ENCODE measurements around the gene AMZ2. TPM values are rescaled to one million over a fixed set of nuclear protein-coding genes. Genes with fewer than 3 reads are reported as not detected.
"Not testable (repeated sequence)": the region's sequence is repeated elsewhere in the genome, so short reads cannot be mapped to it uniquely, and the experiment has no call there.

Gene AMZ2
- total RNA-seq, 1 donor from 2014 or later: 58.3 TPM

GRCh38 chr17:68210570-68211315 lies 37.1 kb upstream of the AMZ2 start:
- Mint-ChIP-seq H3K4me1 (ENCODE audit: low read depth) (peaks cover 9% of the 10 kb centered on the region), H3K4me3 (ENCODE audit: low read depth) (no peak overlapping the region), H3K36me3 (ENCODE audit: insufficient read depth) (peaks cover 19% of the 10 kb centered on the region), H3K9me3 (ENCODE audit: low read depth) (no peaks in the 10 kb centered on the region), H3K27ac (no peak overlapping the region), H3K27me3 (no peaks in the 10 kb centered on the region)
- DNase-seq (ENCODE audit: low spot score, unreplicated experiment): no peak
- TF ChIP-seq CTCF (IDR thresholded peaks at IDR 0.05; ENCODE audit: unreplicated experiment): no peak

- not testable (repeated sequence) for H3K27me3 Mint-ChIP-seq; H3K4me1 Mint-ChIP-seq (ENCODE audit: low read depth); DNase-seq (ENCODE audit: low spot score, unreplicated experiment); H3K9me3 Mint-ChIP-seq (ENCODE audit: low read depth); H3K4me3 Mint-ChIP-seq (ENCODE audit: low read depth)
- H3K36me3 Mint-ChIP-seq (ENCODE audit: insufficient read depth): peaks cover 15% of the 10 kb centered on the region
- H3K27ac Mint-ChIP-seq: peak overlapping the region; percentile 34
Measured at GRCh38 chr17:68213428-68214411, 34.1 kb upstream of the AMZ2 start.

GRCh38 chr17:68215453-68215852 lies 32.4 kb upstream of the AMZ2 start:
- H3K4me3 Mint-ChIP-seq (ENCODE audit: low read depth); H3K27me3 Mint-ChIP-seq; DNase-seq (ENCODE audit: low spot score, unreplicated experiment); H3K4me1 Mint-ChIP-seq (ENCODE audit: low read depth); H3K27ac Mint-ChIP-seq; H3K9me3 Mint-ChIP-seq (ENCODE audit: low read depth): not testable (repeated sequence)
- H3K36me3 Mint-ChIP-seq (ENCODE audit: insufficient read depth): peaks cover 12% of the 10 kb centered on the region

GRCh38 chr17:68219429-68219828 lies 28.4 kb upstream of the AMZ2 start:
- not testable (repeated sequence) for H3K9me3 Mint-ChIP-seq (ENCODE audit: low read depth); H3K27ac Mint-ChIP-seq; H3K4me1 Mint-ChIP-seq (ENCODE audit: low read depth)

GRCh38 chr17:68220186-68220585 lies 27.7 kb upstream of the AMZ2 start:
- not testable (repeated sequence) for H3K27me3 Mint-ChIP-seq; H3K9me3 Mint-ChIP-seq (ENCODE audit: low read depth)

More at GRCh38 chr17:68219429-68219828, 28.4 kb upstream of the AMZ2 start:
- not testable (repeated sequence) for H3K36me3 Mint-ChIP-seq (ENCODE audit: insufficient read depth); DNase-seq (ENCODE audit: low spot score, unreplicated experiment); H3K4me3 Mint-ChIP-seq (ENCODE audit: low read depth); H3K27me3 Mint-ChIP-seq

GRCh38 chr17:68220786-68221185 lies 27.1 kb upstream of the AMZ2 start:
- not testable (repeated sequence) for H3K27ac Mint-ChIP-seq; DNase-seq (ENCODE audit: low spot score, unreplicated experiment); H3K4me1 Mint-ChIP-seq (ENCODE audit: low read depth); H3K4me3 Mint-ChIP-seq (ENCODE audit: low read depth); H3K36me3 Mint-ChIP-seq (ENCODE audit: insufficient read depth); H3K27me3 Mint-ChIP-seq; H3K9me3 Mint-ChIP-seq (ENCODE audit: low read depth)

More at GRCh38 chr17:68220186-68220585, 27.7 kb upstream of the AMZ2 start:
- H3K4me1 Mint-ChIP-seq (ENCODE audit: low read depth); H3K36me3 Mint-ChIP-seq (ENCODE audit: insufficient read depth); H3K4me3 Mint-ChIP-seq (ENCODE audit: low read depth); H3K27ac Mint-ChIP-seq; DNase-seq (ENCODE audit: low spot score, unreplicated experiment): not testable (repeated sequence)

- no peak overlapping the region for H3K27ac Mint-ChIP-seq
Measured at GRCh38 chr17:68221786-68222185, 26.1 kb upstream of the AMZ2 start.

More at GRCh38 chr17:68221786-68222185, 26.1 kb upstream of the AMZ2 start:
- Mint-ChIP-seq H3K27me3 (no peaks in the 10 kb centered on the region), H3K4me3 (ENCODE audit: low read depth) (no peak overlapping the region), H3K4me1 (ENCODE audit: low read depth) (no peaks in the 10 kb centered on the region), H3K36me3 (ENCODE audit: insufficient read depth) (peaks cover 8% of the 10 kb centered on the region), H3K9me3 (ENCODE audit: low read depth) (no peaks in the 10 kb centered on the region)
- TF ChIP-seq CTCF (IDR thresholded peaks at IDR 0.05; ENCODE audit: unreplicated experiment): no peak
- DNase-seq (ENCODE audit: low spot score, unreplicated experiment): no peak

All from progenitor cell of endocrine pancreas (in vitro differentiated cells).